ENCODE results near the gene CCSER1. TPM values are rescaled to one million over a fixed set of nuclear protein-coding genes. Genes with fewer than 3 reads are reported as not detected.

Gene CCSER1
- total and polyA plus RNA-seq, 2 of the 8 experiments (the other 6 are each of a cell fraction or from before 2014, with no cell fraction given) = 0.26 to 0.84 TPM

- TF ChIP-seq SP1 (IDR thresholded peaks at IDR 0.05; ENCODE audit: low read depth, low read length) (no peak), NANOG (IDR thresholded peaks at IDR 0.05; ENCODE audit: insufficient read depth, low read depth, low read length, poor library complexity, severe bottlenecking) (no peak), ASH2L (IDR thresholded peaks at IDR 0.05; ENCODE audit: low read length) (no peak)
These were observed 986.0 kb downstream of the CCSER1 start (continued) for GRCh38 chr4:91113130-91113706.
